ENCODE measurements around the gene FAM47E. TPM values are rescaled to one million over a fixed set of nuclear protein-coding genes. Genes with fewer than 3 reads are reported as not detected.

The FAM47E gene
- polyA plus RNA-seq, 6 donors from 2014 or later = 0.31 to 0.60 TPM; not detected in 4

DNA sequence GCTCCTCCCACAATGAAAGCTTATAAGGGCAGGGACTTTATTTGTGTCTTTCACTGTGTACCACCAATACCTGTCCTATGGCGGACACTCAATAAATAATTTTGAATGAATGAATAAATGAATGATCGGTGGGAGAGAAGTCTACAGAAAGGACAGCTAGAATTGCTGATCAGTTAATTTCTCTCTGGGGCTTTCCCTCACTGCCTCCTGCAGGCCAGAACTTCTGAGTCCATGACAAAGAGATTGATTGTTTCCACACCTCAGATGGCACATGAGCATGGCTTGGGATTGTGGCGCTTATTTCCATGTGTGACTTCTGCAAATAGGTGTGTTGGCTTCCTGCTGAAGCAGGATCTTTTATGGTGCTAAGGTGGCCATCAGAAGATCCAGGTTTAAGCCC, 6.3 kb downstream of the FAM47E start:
- Mint-ChIP-seq H3K4me1 (no peaks in the 10 kb centered on the region), H3K27me3 (peaks cover 28 to 59% (median 40%) of the 10 kb centered on the region in 3 donors), H3K9me3 (peaks cover 0 to 6% (median 0%) of the 10 kb centered on the region in 7 donors), H3K27ac (no peak overlapping the region), H3K36me3 (no peaks in the 10 kb centered on the region), H3K4me3 (no peak overlapping the region)
- DNase-seq = no peak
- ATAC-seq (ENCODE audit: low read depth in 2 of 2) = no peak

GRCh38 chr4:76260571-76260970, 9.1 kb downstream of the FAM47E start:
- no peak for ATAC-seq (ENCODE audit: low read depth in 2 of 2)

GRCh38 chr4:76265631-76266218, 14.2 kb downstream of the FAM47E start:
- Mint-ChIP-seq H3K4me3 (no peak overlapping the region), H3K27me3 (peaks cover 0 to 5% (median 4%) of the 10 kb centered on the region in 3 donors), H3K36me3 (no peaks in the 10 kb centered on the region), H3K9me3 (no peaks in the 10 kb centered on the region), H3K4me1 (no peaks in the 10 kb centered on the region), H3K27ac (no peak overlapping the region)
- DNase-seq (no peak), ATAC-seq (ENCODE audit: low read depth in 2 of 2) (no peak)

More at GRCh38 chr4:76260571-76260970, 9.1 kb downstream of the FAM47E start:
- H3K27ac Mint-ChIP-seq = no peak overlapping the region
- no peak overlapping the region for H3K4me3 Mint-ChIP-seq
- no peaks in the 10 kb centered on the region for H3K4me1 Mint-ChIP-seq
- H3K27me3 Mint-ChIP-seq = peaks cover 12 to 34% (median 16%) of the 10 kb centered on the region in 3 donors
- H3K36me3 Mint-ChIP-seq = no peaks in the 10 kb centered on the region
- no peak for DNase-seq
- H3K9me3 Mint-ChIP-seq = peaks cover 0 to 6% (median 0%) of the 10 kb centered on the region in 7 donors

DNA sequence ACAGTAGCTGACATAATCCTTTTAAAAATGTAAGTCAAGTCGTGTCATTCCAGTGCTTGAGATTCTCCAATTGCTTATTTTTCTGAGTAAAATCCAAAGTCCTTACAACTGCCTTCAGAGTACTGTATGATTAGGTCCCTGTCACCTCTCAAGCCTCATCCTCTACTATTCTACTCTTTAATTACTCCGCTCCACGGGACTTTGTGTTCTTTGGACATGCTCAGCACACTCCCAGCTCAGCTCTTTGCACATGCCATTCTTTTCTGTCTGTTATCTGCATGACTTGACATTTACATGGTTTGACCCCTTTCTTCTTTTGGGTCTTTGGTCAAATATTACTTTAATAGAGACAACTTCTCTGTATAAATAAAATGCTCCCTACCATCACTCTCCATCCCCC, 15.1 kb downstream of the FAM47E start:
- DNase-seq (no peak), ATAC-seq (ENCODE audit: low read depth in 2 of 2) (no peak)
- Mint-ChIP-seq H3K9me3 (no peaks in the 10 kb centered on the region), H3K27ac (no peak overlapping the region), H3K4me1 (no peaks in the 10 kb centered on the region), H3K4me3 (no peak overlapping the region), H3K27me3 (peaks cover 0 to 10% (median 5%) of the 10 kb centered on the region in 3 donors), H3K36me3 (no peaks in the 10 kb centered on the region)

- H3K27ac Mint-ChIP-seq = no peak overlapping the region
- DNase-seq (no peak), ATAC-seq (ENCODE audit: low read depth in 2 of 2) (no peak)
- H3K36me3 Mint-ChIP-seq = no peaks in the 10 kb centered on the region
- no peaks in the 10 kb centered on the region for H3K4me1 Mint-ChIP-seq
- no peaks in the 10 kb centered on the region for H3K9me3 Mint-ChIP-seq
- no peak overlapping the region for H3K4me3 Mint-ChIP-seq
- peaks cover 0 to 10% (median under 1%) of the 10 kb centered on the region in 3 donors for H3K27me3 Mint-ChIP-seq
These were observed 16.3 kb downstream of the FAM47E start for GRCh38 chr4:76267811-76268210.

DNA sequence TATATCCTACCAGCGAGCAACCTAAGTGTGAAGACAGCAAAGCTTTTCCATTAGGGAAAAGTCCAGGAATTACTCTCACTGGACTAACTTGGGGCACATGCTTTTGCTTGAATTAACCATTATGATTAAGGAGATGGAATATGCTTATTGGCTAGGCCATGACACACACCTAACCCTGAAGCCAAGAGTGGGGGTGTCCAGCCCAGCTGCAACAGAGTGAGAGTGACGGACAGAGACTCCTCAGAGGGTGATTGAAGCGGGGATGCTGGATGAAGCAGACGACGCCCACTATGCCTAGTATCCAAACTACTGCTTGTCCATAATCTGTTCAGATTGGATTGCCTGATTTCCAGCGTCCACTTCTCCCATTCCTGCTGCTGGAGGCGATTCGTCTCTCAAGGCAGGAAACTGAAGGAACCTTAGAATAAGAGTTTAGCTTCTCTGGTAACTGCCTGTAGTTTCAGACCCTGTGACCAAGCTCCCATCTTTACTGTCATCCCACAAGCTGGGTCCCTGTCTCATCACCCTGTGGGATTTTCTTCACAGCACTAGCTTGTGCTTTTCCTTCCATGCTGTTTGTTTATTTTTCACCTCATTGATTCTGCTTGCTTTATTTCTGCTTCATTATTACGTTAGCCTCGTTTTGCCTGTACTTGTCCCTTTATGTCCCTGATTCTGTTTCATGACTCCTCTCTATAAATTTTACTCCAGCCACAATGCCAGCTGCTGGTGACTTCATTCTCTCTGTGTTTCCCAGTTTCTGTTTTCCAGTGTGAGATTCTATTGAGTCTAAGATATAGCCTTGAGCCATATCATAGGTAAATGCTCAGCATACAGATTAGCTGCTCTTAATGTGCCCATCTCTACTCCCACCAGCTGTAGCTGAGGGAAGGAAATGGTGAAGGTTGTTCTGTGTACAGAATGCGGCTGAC, 19.0 kb downstream of the FAM47E start:
- Mint-ChIP-seq H3K4me1 (no peaks in the 10 kb centered on the region), H3K27ac (no peak overlapping the region), H3K36me3 (no peaks in the 10 kb centered on the region), H3K9me3 (no peaks in the 10 kb centered on the region), H3K27me3 (peaks cover 7 to 20% (median 8%) of the 10 kb centered on the region in 3 donors), H3K4me3 (peak overlapping the region in 1 of 8 donors; percentile 31)
- ATAC-seq (ENCODE audit: low read depth in 2 of 2) = no peak
- no peak for DNase-seq

GRCh38 chr4:76271248-76271647, 19.7 kb downstream of the FAM47E start:
- H3K27ac Mint-ChIP-seq = peak overlapping the region in 1 of 6 donors; percentile 8
- H3K9me3 Mint-ChIP-seq = no peaks in the 10 kb centered on the region
- H3K27me3 Mint-ChIP-seq = peaks cover 8 to 27% (median 13%) of the 10 kb centered on the region in 3 donors
- DNase-seq (no peak), ATAC-seq (ENCODE audit: low read depth in 2 of 2) (no peak)
- H3K36me3 Mint-ChIP-seq = no peaks in the 10 kb centered on the region
- H3K4me3 Mint-ChIP-seq = no peak overlapping the region
- H3K4me1 Mint-ChIP-seq = no peaks in the 10 kb centered on the region

DNA sequence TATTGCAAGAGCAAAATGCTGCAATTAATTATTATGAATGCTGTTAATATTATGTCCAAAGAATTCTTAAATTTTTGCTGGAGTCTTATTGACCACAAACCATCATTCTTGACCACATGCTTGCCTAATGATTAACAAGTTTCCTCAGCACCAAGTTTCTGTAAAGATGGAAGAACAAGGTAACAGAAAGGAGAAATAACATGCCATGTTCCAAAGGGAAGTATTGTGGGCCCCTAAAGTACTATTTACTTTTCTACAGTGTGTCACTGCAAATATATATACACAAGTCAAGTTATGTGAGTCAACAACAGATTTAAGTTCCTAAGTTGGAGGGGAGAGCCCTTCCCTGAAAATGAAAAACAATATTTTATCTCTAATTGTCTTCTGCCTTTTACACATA, 20.6 kb downstream of the FAM47E start:
- no peaks in the 10 kb centered on the region for H3K36me3 Mint-ChIP-seq
- DNase-seq (no peak), ATAC-seq (ENCODE audit: low read depth in 2 of 2) (no peak)
- H3K4me3 Mint-ChIP-seq = no peak overlapping the region
- H3K4me1 Mint-ChIP-seq = no peaks in the 10 kb centered on the region
- H3K9me3 Mint-ChIP-seq = no peaks in the 10 kb centered on the region
- H3K27ac Mint-ChIP-seq = no peak overlapping the region
- H3K27me3 Mint-ChIP-seq = peaks cover 8 to 30% (median 18%) of the 10 kb centered on the region in 3 donors

- H3K4me1 Mint-ChIP-seq = no peaks in the 10 kb centered on the region
- H3K27me3 Mint-ChIP-seq = peaks cover 8 to 30% (median 18%) of the 10 kb centered on the region in 3 donors
- ATAC-seq (ENCODE audit: low read depth in 2 of 2) (no peak), DNase-seq (no peak)
- H3K36me3 Mint-ChIP-seq = no peaks in the 10 kb centered on the region
- H3K4me3 Mint-ChIP-seq = no peak overlapping the region
- H3K9me3 Mint-ChIP-seq = no peaks in the 10 kb centered on the region
- H3K27ac Mint-ChIP-seq = no peak overlapping the region
These were observed 21.1 kb downstream of the FAM47E start for GRCh38 chr4:76272582-76272981.

DNA sequence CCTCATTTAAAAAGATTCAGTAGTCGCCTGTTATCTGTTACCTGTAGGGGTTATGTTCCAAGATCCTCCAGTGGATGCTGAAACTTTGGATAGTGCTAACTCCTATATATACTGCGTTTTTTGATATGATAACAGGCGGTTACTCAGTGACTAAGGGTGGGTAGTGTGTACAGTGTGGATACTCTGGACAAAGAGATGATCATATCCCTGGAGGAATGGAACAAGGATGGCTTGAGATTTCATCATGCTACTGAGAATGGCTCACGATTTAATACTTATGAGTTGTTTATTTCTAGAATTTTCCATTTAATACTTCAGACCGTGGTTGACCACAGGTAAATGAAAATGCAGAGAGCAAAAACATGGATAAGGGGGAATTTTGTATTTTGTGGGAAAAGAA, 21.5 kb downstream of the FAM47E start:
- Mint-ChIP-seq H3K36me3 (no peaks in the 10 kb centered on the region), H3K9me3 (no peaks in the 10 kb centered on the region), H3K4me3 (no peak overlapping the region), H3K4me1 (no peaks in the 10 kb centered on the region), H3K27ac (no peak overlapping the region), H3K27me3 (peaks cover 8 to 30% (median 18%) of the 10 kb centered on the region in 3 donors)
- no peak for ATAC-seq (ENCODE audit: low read depth in 2 of 2)
- DNase-seq = no peak

- Mint-ChIP-seq H3K4me1 (no peaks in the 10 kb centered on the region), H3K27me3 (peaks cover 8 to 27% (median 18%) of the 10 kb centered on the region in 3 donors), H3K9me3 (no peaks in the 10 kb centered on the region), H3K4me3 (no peak overlapping the region), H3K36me3 (no peaks in the 10 kb centered on the region), H3K27ac (peak overlapping the region in 1 of 6 donors; percentile 22)
- DNase-seq (no peak), ATAC-seq (ENCODE audit: low read depth in 2 of 2) (no peak)
These were observed 24.1 kb downstream of the FAM47E start for GRCh38 chr4:76275486-76276124.

GRCh38 chr4:76276813-76277212, 25.3 kb downstream of the FAM47E start:
- DNase-seq (no peak), ATAC-seq (ENCODE audit: low read depth in 2 of 2) (no peak)
- peaks cover 8 to 20% (median 18%) of the 10 kb centered on the region in 3 donors for H3K27me3 Mint-ChIP-seq
- H3K4me3 Mint-ChIP-seq = no peak overlapping the region
- peak overlapping the region in 1 of 6 donors; percentile 45 for H3K27ac Mint-ChIP-seq
- H3K36me3 Mint-ChIP-seq = no peaks in the 10 kb centered on the region
- no peaks in the 10 kb centered on the region for H3K9me3 Mint-ChIP-seq
- no peaks in the 10 kb centered on the region for H3K4me1 Mint-ChIP-seq

- Mint-ChIP-seq H3K36me3 (no peaks in the 10 kb centered on the region), H3K4me3 (no peak overlapping the region), H3K27me3 (peaks cover 8 to 20% (median 18%) of the 10 kb centered on the region in 3 donors)
These were observed 26.1 kb downstream of the FAM47E start for GRCh38 chr4:76277667-76278066.

More at GRCh38 chr4:76277667-76278066, 26.1 kb downstream of the FAM47E start:
- Mint-ChIP-seq H3K9me3 (no peaks in the 10 kb centered on the region), H3K4me1 (no peaks in the 10 kb centered on the region), H3K27ac (no peak overlapping the region)
- ATAC-seq (ENCODE audit: low read depth in 2 of 2) (no peak), DNase-seq (no peak)
